Glomerular endothelial cell (primary cell): Measurements from ENCODE around the gene CCDC157. TPM values are rescaled to one million over a fixed set of nuclear protein-coding genes. Genes with fewer than 3 reads are reported as not detected.

Experiments used
- DNase-seq: peaks from one replicate; pipeline ENCODE4 v3.0.0-alpha.2; 2011; ENCODE audit warnings: low read depth, low spot score; ENCODE audit errors: extremely low read depth
- total RNA-seq: library from RNA; depleted of rRNA; stranded (reverse); fragments of >200 nt; gene quantifications from 2 replicates; pipeline ENCODE4 v1.2.3, GENCODE V29; 2015

The CCDC157 gene
- total RNA-seq, 1 donor from 2014 or later = 2.5 TPM

- DNase-seq = no peak
Measured at GRCh38 chr22:30408388-30409102, 51.7 kb downstream of the CCDC157 start.

DNA sequence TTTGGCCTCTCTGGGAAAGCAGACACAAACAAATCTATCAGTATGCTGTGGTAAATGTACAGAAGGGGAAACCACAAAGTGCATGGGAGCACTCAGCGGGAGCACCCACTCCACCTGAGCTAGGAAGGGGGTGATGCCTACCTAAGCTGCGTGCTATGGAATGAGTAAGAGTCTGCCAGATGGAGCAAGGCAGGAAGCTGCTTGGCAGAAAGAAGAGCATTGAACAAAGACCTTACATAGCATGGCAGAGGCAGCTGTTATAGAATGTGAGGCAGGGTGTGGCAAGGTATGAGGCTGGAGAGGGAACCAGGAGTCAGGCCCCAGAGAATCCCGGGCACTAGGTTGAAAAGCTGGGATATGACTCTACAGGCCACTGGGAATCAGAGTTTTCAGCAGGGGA is 55.0 kb downstream of the CCDC157 start:
- DNase-seq = no peak

GRCh38 chr22:30413001-30413400 is 56.2 kb downstream of the CCDC157 start:
- DNase-seq = no peak

DNA sequence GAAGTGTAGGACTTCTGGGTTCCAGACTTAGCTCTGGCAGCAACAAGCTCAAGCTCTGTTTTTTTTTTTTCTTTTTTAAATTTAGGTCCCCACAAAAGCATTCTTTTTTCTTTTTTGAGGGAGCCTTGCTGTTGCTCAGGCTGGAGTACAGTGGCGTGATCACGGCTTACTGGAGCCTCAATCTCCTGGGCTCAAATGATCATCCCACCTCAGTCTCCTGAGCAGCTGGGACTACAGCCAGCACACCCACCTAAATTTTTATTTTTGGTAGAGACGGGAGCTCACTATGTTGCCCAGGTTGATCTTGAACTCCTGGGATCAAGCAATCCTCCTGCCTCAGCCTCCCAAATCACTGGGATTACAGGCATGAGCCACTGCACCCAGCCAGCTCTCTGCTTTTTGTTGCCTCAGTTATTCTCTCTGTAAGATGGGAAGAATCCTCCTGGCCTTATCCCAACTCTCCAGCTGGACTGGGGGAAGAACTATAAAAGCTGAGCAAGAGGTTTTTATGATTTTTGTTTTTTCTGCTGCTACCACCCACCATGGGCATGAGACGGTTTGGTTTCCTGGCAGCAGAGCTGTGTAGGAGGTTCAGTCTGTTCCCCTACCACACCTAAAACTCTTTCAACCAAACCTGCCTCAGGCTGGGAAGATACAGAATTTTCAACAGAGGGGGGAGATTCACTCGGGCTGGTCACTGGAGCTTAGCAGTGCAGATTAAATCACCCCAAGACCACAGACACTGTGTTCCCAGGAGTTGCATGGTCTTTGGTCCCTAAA is 57.1 kb downstream of the CCDC157 start:
- no peak for DNase-seq

- DNase-seq = no peak
Measured at GRCh38 chr22:30414525-30415047, 57.8 kb downstream of the CCDC157 start.

DNA sequence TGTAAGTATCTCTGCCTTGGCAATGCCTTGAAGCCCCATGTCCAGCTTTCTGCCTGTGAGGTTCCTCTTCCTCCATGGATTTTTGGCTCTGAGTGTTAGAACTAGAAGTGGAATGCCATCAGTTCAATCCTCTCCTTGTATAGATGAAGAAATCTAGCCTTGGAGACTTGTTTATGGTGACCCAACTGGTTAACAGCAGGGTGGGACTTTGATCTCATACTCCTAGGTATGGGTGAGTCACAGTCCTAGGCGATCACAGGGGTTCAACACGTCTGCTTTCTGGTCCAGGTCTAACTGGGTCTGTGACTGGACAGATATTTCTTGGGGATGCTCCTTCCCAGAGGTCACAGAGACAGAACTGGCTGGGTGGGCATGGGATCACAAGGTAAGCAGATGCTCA is 59.6 kb downstream of the CCDC157 start:
- DNase-seq = no peak

GRCh38 chr22:30416837-30417236 is 60.0 kb downstream of the CCDC157 start:
- DNase-seq = no peak

DNA sequence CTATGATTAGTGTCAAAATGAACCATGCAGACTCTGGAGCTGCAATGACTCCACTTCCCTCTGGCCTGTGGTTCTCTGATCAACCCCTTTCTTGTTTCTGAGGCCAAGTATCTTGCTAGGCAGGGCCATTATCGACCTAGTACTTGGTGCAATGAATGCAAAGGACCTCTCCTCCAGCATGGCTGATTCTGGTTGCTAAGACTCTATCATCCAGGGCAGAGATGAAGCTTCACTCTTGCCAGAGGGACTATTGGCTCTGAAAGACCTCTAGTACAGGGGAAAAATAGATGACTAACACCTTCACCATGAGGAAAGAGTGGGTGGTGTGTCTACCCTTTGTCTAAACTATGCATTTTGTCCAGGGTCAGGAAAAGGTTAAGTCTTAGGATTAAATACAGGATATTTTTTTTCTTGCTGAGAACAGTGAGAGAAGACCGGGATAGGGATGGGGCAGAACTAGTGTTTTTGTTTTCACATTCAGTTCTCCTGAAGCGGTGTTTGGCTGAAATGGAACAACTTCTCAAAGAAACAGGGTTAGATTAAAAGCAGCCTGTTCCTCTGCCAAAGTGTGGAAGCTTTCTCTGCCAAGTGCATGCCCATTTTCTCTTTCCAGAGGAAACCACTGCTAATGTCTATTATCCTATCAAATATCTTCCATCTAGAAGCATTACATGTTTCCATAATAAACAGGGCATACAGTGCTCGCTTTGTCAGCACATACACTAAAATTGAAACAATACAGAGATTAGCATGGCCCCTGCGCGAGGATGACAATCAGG is 63.7 kb downstream of the CCDC157 start:
- no peak for DNase-seq

DNA sequence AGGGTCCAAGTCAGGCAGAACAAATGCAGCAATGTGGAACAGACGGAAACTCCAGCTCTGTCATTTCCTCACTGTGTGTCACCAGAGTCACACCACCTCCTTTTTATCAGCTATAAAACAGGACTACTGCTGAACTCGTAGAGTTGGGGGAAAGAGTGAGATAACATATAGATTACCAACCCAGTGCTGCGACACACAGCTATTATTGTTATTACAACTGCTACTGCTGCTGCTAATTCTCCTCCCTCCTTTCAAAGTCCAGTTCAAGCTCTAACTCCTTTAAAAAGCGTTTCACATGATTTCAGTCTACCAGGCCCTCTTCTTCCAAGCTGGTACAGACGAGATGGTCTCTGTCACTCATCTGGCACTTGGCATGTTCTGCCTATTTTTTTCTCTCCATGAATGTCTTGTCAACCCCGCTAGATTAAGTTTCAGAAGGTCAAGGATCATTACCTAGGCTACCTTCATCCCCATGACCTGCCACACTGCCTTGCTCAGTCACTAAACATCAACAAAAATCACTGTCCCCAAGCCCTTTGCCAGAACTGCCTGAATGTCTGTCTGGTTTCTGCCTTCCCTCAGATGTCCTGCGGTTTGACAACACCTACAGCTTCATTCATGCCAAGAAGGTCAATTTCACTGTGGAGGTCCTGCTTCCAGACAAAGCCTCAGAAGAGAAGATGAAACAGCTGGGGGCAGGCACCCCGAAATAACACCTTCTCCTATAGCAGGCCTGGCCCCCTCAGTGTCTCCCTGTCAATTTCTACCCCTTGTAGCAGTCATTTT is 65.1 kb downstream of the CCDC157 start:
- no peak for DNase-seq

GRCh38 chr22:30422481-30423300 is 65.9 kb downstream of the CCDC157 start:
- DNase-seq = no peak

- DNase-seq = no peak
Measured at GRCh38 chr22:30423301-30423958, 66.6 kb downstream of the CCDC157 start.

GRCh38 chr22:30423959-30424533 is 67.2 kb downstream of the CCDC157 start:
- peak; percentile 99 for DNase-seq

GRCh38 chr22:30424534-30425326 is 67.9 kb downstream of the CCDC157 start:
- DNase-seq = no peak

DNA sequence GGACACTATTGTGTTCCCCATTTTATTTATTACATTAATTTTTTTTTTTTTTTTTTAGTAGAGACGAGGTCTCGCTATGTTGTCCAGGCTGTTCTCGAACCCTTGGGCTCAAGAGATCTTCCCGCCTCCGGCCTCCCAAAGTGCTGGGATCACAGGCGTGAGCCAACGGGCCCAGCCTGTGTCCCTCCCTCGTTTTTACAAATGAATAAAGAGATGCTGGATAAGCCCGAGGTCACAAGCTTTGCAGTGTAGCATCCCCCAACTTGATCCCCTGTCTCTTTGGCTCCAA is 68.5 kb downstream of the CCDC157 start:
- DNase-seq = no peak

DNA sequence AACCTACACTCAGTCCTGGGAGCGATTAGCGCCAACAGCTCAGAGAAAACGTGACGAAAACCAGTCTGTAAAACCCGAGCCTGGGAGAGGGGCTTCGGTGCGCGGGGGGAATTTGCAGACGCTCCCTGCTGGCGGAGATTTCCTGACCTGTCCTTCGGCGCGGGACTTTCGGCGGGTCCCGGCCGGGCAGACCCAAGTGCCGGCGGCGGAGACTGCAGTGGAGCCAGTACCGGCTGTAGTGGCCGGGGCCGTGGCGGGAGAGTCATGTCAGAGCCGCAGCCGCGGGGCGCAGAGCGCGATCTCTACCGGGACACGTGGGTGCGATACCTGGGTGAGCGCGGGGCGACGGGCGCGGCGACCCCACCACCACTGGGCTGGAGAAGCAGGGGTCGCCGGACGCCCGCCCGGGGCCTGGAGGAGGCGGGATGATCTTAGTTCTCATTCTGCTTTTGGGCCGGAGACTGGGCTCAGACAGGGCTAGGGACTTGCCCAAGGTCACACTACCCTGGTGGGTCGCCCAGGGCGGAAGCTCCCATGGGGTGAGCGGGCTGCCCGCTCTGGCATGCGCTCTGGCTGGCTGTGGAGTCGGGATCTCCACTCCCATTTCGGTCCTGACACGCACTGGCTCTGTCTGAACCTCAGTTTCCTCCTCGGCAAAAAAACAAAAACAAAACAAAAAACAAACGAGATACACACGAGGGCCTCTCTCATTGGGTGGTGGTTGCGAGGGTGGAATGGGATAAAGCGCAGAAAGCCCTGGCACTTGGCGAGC is 69.0 kb downstream of the CCDC157 start, which contains the start of gene MTFP1:
MTFP1 (plus strand) TSS at position 153 of the 772 bp plus-strand sequence; CDS start at position 265, 112 bp downstream.
- no peak for DNase-seq
